CD4-positive, CD25-positive, alpha-beta regulatory T cell (primary cell): ENCODE results near the gene ATP7B. TPM values are rescaled to one million over a fixed set of nuclear protein-coding genes. Genes with fewer than 3 reads are reported as not detected.

Experiments
- ATAC-seq, 2 donors: fragments of 150-1000 bp; cut with Tn5 transposase; one replicate each; pipeline ENCODE4 v1.10.0; 2021; ENCODE audit warnings: low read depth in 2 of 2, moderate number of reproducible peaks in 2 of 2, moderate library complexity in 1 of 2
- DNase-seq, 3 donors: peaks; one replicate each; pipeline versions ENCODE4 v3.0.0 to v3.0.0-alpha.2; 2012 to 2022; ENCODE audit warnings: mixed read lengths in 1 of 3
- H3K27ac ChIP-seq: one replicate; pipeline ENCODE4 v1.7.0; 2013; ENCODE audit warnings: mild to moderate bottlenecking, low read length; ENCODE audit not compliant: insufficient read depth, poor library complexity, severe bottlenecking
- H3K27me3 ChIP-seq: one replicate; pipeline ENCODE4 v1.7.0; 2013; ENCODE audit warnings: low read length; ENCODE audit not compliant: control insufficient read depth, insufficient read depth
- H3K36me3 ChIP-seq: one replicate; pipeline ENCODE4 v1.7.0; 2013; ENCODE audit warnings: mild to moderate bottlenecking, low read length, moderate library complexity; ENCODE audit not compliant: control insufficient read depth, insufficient read depth
- H3K4me1 ChIP-seq: 2 replicates; pipeline ENCODE4 v1.7.0; 2013; ENCODE audit warnings: mild to moderate bottlenecking, low read length; ENCODE audit not compliant: insufficient read depth, control insufficient read depth, poor library complexity, severe bottlenecking
- H3K4me3 ChIP-seq: one replicate; pipeline ENCODE4 v1.7.0; 2013; ENCODE audit warnings: low read depth, mild to moderate bottlenecking, low read length, moderate library complexity
- H3K9me3 ChIP-seq, 2 experiments: 1 replicate in 1 of 2; 2 replicates in 1 of 2; pipeline ENCODE4 v1.7.0; 2013; ENCODE audit warnings: low read length in 2 of 2, mild to moderate bottlenecking in 1 of 2, moderate library complexity in 1 of 2; ENCODE audit not compliant: control insufficient read depth in 2 of 2
- H3K27ac Mint-ChIP-seq, 3 donors: one replicate each; pipeline ENCODE4 v1.8.0; 2020 to 2022; ENCODE audit warnings: mild to moderate bottlenecking in 3 of 3, mixed read lengths in 3 of 3, moderate library complexity in 2 of 3
- H3K27me3 Mint-ChIP-seq: one replicate; pipeline ENCODE4 v1.8.0; 2022; ENCODE audit warnings: mild to moderate bottlenecking, mixed read lengths
- H3K36me3 Mint-ChIP-seq: one replicate; pipeline ENCODE4 v1.8.0; 2020; ENCODE audit warnings: mixed read lengths
- H3K4me1 Mint-ChIP-seq, 4 donors: one replicate each; pipeline ENCODE4 v1.8.0; 2020 to 2022; ENCODE audit warnings: mixed read lengths in 4 of 4, mild to moderate bottlenecking in 1 of 4
- H3K4me3 Mint-ChIP-seq, 4 donors: one replicate each; pipeline ENCODE4 v1.8.0; 2020 to 2022; ENCODE audit warnings: mild to moderate bottlenecking in 4 of 4, mixed read lengths in 4 of 4, moderate library complexity in 3 of 4
- H3K9me3 Mint-ChIP-seq, 7 donors: one replicate each; pipeline ENCODE4 v1.8.0; 2020 to 2022; ENCODE audit warnings: mixed read lengths in 7 of 7, mild to moderate bottlenecking in 3 of 7, moderate library complexity in 2 of 7
- polyA plus RNA-seq, 4 donors: library from polyadenylated mRNA; unstranded; fragments of 300-500 nt; fragmentation: Illumina TruSeq; gene quantifications; one replicate each; pipeline ENCODE4 v1.2.3, GENCODE V29; 2021
- total RNA-seq: library from RNA; stranded (reverse); gene quantifications from one replicate; pipeline ENCODE4 v1.2.3, GENCODE V29; 2022

The ATP7B gene
- total and polyA plus RNA-seq, 5 donors from 2014 or later = 0.18 to 1.4 (median 0.30) TPM

DNA sequence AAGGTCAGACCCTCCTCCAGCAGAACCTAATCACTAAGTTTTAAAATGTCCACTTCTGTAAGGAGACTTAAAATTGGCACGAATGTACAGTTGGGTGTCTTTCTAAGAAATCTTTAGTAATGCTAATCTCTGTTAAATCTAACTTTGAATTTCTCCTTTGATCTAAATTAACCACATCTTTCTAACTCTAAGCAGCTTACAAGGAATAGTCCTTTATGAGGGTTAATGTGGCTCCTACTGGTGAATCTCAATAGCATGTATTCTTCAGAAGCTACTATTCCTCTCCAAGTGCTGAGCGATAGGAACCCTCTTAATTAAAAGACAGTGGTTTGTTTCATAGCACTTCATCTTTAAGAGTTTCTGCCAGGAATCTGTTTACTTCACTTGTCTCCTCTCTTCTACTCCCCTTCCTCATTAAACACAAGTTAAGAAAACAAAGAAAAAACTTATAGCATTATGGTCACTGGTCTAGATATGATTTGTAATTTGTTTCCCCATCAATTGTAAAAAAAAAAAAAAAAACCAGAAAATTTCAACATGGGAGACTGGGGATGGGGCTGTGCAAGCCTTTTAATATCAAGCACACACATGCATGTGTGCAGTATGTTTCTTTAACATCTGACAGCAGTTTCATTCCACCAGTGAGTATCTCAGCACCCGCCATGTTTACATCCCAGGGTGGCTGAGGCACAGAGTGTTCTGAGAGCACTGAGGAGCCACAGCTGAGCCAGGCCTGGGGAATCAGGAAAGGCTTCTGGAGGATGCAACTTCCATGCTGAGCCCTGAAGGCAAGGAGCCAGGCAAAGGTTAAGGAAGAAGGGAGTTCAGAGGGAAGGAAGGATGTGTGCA lies 57.7 kb downstream of the ATP7B start:
- H3K9me3 Mint-ChIP-seq = peaks cover 0 to 19% (median 9%) of the 10 kb centered on the region in 7 donors
- peaks cover 7% of the 10 kb centered on the region for H3K36me3 Mint-ChIP-seq
- H3K27me3 ChIP-seq = no peaks in the 10 kb centered on the region
- peaks cover 12 to 56% (median 41%) of the 10 kb centered on the region in 4 donors for H3K4me1 Mint-ChIP-seq
- peaks cover 17 to 20% of the 10 kb centered on the region in 2 experiments for H3K9me3 ChIP-seq
- no peak overlapping the region for H3K27ac ChIP-seq
- peak overlapping the region; percentile 38 for H3K4me3 ChIP-seq
- peaks cover 39% of the 10 kb centered on the region for H3K4me1 ChIP-seq
- peaks cover 5% of the 10 kb centered on the region for H3K27me3 Mint-ChIP-seq
- H3K27ac Mint-ChIP-seq = peak overlapping the region; percentile 27 to 87 (median 66)
- DNase-seq = peak in 2 of 3 donors; percentile 25 to 62
- no peaks in the 10 kb centered on the region for H3K36me3 ChIP-seq
- peak overlapping the region in 3 of 4 donors; percentile 3 to 73 (median 13) for H3K4me3 Mint-ChIP-seq
- peak in 1 of 2 donors; percentile 33 for ATAC-seq

DNA sequence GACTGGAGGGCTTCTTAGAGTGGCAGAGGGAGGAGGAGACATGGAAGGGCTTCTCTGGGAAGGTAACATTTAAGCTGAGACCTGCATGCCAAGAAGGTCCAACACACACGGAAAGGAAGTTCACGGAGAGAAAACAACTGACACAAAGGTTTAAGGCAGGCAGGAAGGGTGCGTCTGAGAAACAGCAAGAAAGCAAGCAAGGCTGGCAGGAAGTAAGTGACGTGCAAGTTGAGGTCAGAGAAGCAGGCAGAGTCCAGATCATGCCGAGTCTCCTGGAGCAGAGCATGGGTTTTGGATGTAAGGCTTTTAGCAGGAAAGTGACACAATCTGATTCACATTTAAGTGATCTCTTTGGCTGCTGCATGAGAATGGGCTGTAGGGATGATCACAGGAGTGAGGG lies 60.5 kb downstream of the ATP7B start:
- Mint-ChIP-seq H3K4me3 (peak overlapping the region; percentile 16 to 69 (median 47)), H3K4me1 (peaks cover 12 to 49% (median 36%) of the 10 kb centered on the region in 4 donors), H3K36me3 (peaks cover 9% of the 10 kb centered on the region), H3K27me3 (peaks cover 5% of the 10 kb centered on the region), H3K27ac (peak overlapping the region; percentile 60 to 98 (median 86)), H3K9me3 (peaks cover 0 to 19% (median 9%) of the 10 kb centered on the region in 7 donors)
- H3K4me3 ChIP-seq = peak overlapping the region; percentile 70
- no peaks in the 10 kb centered on the region for H3K36me3 ChIP-seq
- peaks cover 39% of the 10 kb centered on the region for H3K4me1 ChIP-seq
- ATAC-seq = peak; percentile 79 to 82
- peak in 2 of 3 donors; percentile 59 to 89 for DNase-seq
- H3K9me3 ChIP-seq = peaks cover 17 to 20% of the 10 kb centered on the region in 2 experiments
- peaks cover 3% of the 10 kb centered on the region for H3K27me3 ChIP-seq
- H3K27ac ChIP-seq = peak overlapping the region; percentile 24

DNA sequence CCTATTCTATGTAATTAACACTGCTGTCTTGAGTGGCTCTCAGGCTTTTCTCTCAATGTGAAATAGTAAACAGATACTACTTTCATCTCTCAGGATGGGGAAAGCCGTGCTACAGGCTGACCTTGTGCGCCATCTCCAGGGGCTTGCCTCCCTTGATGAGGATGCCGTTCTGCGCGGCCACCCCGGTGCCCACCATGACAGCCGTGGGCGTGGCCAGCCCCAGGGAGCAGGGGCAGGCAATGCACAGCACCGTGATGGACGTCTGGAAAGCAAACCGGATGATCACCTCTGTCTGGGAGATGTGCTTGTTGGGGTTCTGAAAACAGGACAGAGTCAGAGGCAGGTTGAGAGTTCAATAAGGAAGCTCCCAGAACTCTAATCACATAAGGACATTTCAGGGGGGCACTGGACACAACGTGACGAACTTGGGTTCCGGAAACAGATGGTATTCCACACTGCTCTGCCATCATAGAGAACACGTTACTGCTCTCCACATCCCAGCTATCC lies 65.0 kb downstream of the ATP7B start:
- Mint-ChIP-seq H3K9me3 (peaks cover 0 to 19% (median 9%) of the 10 kb centered on the region in 7 donors), H3K27ac (no peak overlapping the region), H3K27me3 (peaks cover 18% of the 10 kb centered on the region), H3K36me3 (peaks cover 3% of the 10 kb centered on the region), H3K4me1 (peaks cover 19 to 56% (median 43%) of the 10 kb centered on the region in 4 donors), H3K4me3 (no peak overlapping the region)
- Histone ChIP-seq H3K27me3 (peaks cover 3% of the 10 kb centered on the region), H3K4me3 (no peak overlapping the region), H3K9me3 (peaks cover 17 to 19% of the 10 kb centered on the region in 2 experiments), H3K27ac (no peak overlapping the region), H3K4me1 (peaks cover 43% of the 10 kb centered on the region), H3K36me3 (no peaks in the 10 kb centered on the region)
- DNase-seq (no peak), ATAC-seq (no peak)

DNA sequence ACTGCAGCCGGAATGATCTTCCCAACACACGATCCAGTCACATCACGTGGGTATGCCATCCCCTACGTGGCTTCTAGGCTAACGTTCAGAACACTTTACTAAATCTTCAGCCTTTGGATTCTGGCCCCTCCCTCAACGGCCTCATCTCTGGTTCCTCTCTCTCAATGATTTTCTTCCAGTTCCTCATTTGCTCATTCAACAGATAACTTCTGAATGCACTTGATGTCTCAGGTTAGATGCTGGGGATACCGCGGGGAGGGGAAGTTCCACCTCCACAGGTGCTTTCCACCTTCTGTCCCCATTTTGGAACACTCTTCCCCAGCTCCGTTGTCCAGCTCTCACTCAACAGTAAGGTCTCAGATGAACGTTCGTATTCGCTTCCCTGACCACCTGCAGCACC lies 66.1 kb downstream of the ATP7B start:
- Histone ChIP-seq H3K4me3 (no peak overlapping the region), H3K4me1 (peaks cover 37% of the 10 kb centered on the region), H3K36me3 (no peaks in the 10 kb centered on the region), H3K27me3 (peaks cover 3% of the 10 kb centered on the region), H3K27ac (no peak overlapping the region), H3K9me3 (peaks cover 10% of the 10 kb centered on the region in 2 experiments)
- peak overlapping the region in 1 of 4 donors; percentile 82 for H3K4me3 Mint-ChIP-seq
- peaks cover 0 to 9% (median 3%) of the 10 kb centered on the region in 7 donors for H3K9me3 Mint-ChIP-seq
- ATAC-seq (no peak), DNase-seq (no peak)
- H3K4me1 Mint-ChIP-seq = peaks cover 13 to 52% (median 37%) of the 10 kb centered on the region in 4 donors
- peaks cover 18% of the 10 kb centered on the region for H3K27me3 Mint-ChIP-seq
- peak overlapping the region; percentile 40 to 81 (median 62) for H3K27ac Mint-ChIP-seq
- peaks cover 3% of the 10 kb centered on the region for H3K36me3 Mint-ChIP-seq

DNA sequence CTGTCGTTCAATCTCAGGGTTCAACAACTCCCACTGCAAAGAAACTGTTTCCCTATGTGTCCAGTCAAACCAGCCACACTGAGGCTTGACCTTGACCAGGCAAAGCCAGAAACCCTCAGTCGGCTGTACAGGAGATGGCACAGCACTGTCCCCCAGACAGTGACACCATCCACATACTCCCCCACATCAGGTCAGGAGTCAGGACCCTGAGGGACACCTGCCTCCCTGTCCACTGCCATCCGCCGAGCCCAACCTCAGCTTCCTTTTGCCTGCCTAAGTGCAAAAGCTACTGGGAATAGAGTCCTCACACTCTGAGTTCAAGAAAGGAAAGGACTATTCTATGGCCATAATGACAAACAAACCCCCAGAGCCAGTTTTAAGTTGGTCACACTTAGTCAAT lies 66.8 kb downstream of the ATP7B start:
- H3K36me3 ChIP-seq = no peaks in the 10 kb centered on the region
- Mint-ChIP-seq H3K27me3 (peaks cover 18% of the 10 kb centered on the region), H3K36me3 (peaks cover 3% of the 10 kb centered on the region), H3K4me1 (peaks cover 13 to 53% (median 39%) of the 10 kb centered on the region in 4 donors), H3K9me3 (peaks cover 0 to 5% (median under 1%) of the 10 kb centered on the region in 7 donors), H3K4me3 (peak overlapping the region in 3 of 4 donors; percentile 9 to 82 (median 38)), H3K27ac (peak overlapping the region in 2 of 3 donors; percentile 55 to 62)
- ATAC-seq (no peak), DNase-seq (no peak)
- H3K27ac ChIP-seq = no peak overlapping the region
- peaks cover 35% of the 10 kb centered on the region for H3K4me1 ChIP-seq
- peaks cover 3% of the 10 kb centered on the region in 2 experiments for H3K9me3 ChIP-seq
- peaks cover 3% of the 10 kb centered on the region for H3K27me3 ChIP-seq
- no peak overlapping the region for H3K4me3 ChIP-seq

DNA sequence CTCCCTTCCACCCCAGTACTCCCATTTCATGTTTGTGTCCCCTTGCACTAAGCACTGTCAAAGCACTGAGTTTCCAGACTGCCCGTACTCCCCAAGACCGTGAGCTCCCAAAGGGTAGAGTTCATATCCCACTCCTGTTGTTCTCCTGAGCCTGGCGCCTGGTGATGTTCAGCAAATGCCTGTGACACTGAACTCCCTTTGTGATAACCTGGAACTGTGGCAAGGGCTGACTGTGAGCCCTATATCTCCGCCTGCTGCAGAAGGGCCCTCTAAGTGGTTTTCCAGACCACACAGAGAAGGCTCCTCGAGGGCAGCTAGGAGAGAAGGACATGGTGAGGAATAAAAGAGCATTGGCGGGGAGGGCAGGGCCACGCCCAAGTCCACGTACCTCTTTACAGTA lies 67.5 kb downstream of the ATP7B start:
- no peaks in the 10 kb centered on the region for H3K36me3 ChIP-seq
- Mint-ChIP-seq H3K9me3 (peaks cover 0 to 5% (median 0%) of the 10 kb centered on the region in 7 donors), H3K4me3 (peak overlapping the region; percentile 28 to 90 (median 86)), H3K27me3 (peaks cover 18% of the 10 kb centered on the region), H3K27ac (peak overlapping the region in 2 of 3 donors; percentile 62 to 94), H3K36me3 (peaks cover 3% of the 10 kb centered on the region), H3K4me1 (peaks cover 13 to 56% (median 41%) of the 10 kb centered on the region in 4 donors)
- no peak overlapping the region for H3K27ac ChIP-seq
- no peak for ATAC-seq
- DNase-seq = no peak
- H3K9me3 ChIP-seq = no peaks in the 10 kb centered on the region
- H3K27me3 ChIP-seq = peaks cover 3% of the 10 kb centered on the region
- H3K4me1 ChIP-seq = peaks cover 35% of the 10 kb centered on the region
- H3K4me3 ChIP-seq = no peak overlapping the region

DNA sequence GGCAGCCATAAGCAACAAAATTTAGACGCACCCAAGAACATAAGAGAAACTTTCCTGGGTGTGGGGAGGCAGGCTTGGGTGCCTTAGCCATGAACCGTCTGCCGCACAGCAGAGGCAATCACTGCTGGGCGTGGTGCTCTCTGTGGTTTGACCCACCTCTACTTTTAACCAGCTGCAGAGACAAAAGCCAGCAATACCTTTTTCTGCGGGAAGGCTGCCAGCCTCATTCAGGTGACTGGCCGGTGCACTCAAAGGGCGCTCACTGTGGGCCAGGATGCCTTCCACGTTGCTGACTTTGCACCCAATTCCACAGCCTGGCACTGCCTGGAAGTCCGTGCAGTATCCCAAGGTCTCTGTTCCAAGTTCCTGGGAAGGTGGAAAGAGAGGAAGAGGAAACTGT lies 69.1 kb downstream of the ATP7B start:
- Histone ChIP-seq H3K27ac (peak overlapping the region; percentile 41), H3K4me1 (peaks cover 35% of the 10 kb centered on the region), H3K27me3 (peaks cover 3% of the 10 kb centered on the region), H3K4me3 (peak overlapping the region; percentile 71), H3K36me3 (no peaks in the 10 kb centered on the region), H3K9me3 (no peaks in the 10 kb centered on the region)
- Mint-ChIP-seq H3K27ac (peak overlapping the region; percentile 62 to 94 (median 93)), H3K36me3 (peaks cover 3% of the 10 kb centered on the region), H3K4me1 (peaks cover 13 to 62% (median 41%) of the 10 kb centered on the region in 4 donors), H3K27me3 (peaks cover 18% of the 10 kb centered on the region), H3K9me3 (peaks cover 0 to 5% (median 0%) of the 10 kb centered on the region in 7 donors), H3K4me3 (peak overlapping the region; percentile 85 to 98 (median 88))
- DNase-seq (peak; percentile 9 to 88 (median 41)), ATAC-seq (peak; percentile 69 to 82)
